SJSA1 (cell line): ENCODE measurements around the gene CAD. TPM values are rescaled to one million over a fixed set of nuclear protein-coding genes. Genes with fewer than 3 reads are reported as not detected.

Experiments used
- DNase-seq, 2 experiments: peaks; one replicate each; pipeline ENCODE4 v3.0.0-alpha.2; 2015 to 2020; ENCODE audit warnings: low spot score in 2 of 2, low read depth in 1 of 2
- H3K27ac ChIP-seq: fragments of 250-450 bp; sonication (Bioruptor Pico); 2 replicates; pipeline ENCODE4 v1.5.1; 2020; ENCODE audit warnings: mild to moderate bottlenecking, moderate library complexity
- H3K27me3 ChIP-seq: fragments of 250-450 bp; sonication (Bioruptor Pico); replicated peaks from 2 replicates; pipeline ENCODE4 v1.5.1; 2020; ENCODE audit warnings: mild to moderate bottlenecking, moderate library complexity
- H3K36me3 ChIP-seq: fragments of 250-450 bp; sonication (Bioruptor Pico); 2 replicates; pipeline ENCODE4 v1.5.1; 2020; ENCODE audit warnings: mild to moderate bottlenecking
- H3K4me1 ChIP-seq: fragments of 250-450 bp; sonication (Bioruptor Pico); replicated peaks from 2 replicates; pipeline ENCODE4 v1.6.1; 2021; ENCODE audit warnings: mild to moderate bottlenecking
- H3K4me3 ChIP-seq: fragments of 250-450 bp; sonication (Bioruptor Pico); 2 replicates; pipeline ENCODE4 v1.5.1; 2020; ENCODE audit warnings: mild to moderate bottlenecking
- H3K9me3 ChIP-seq: fragments of 250-450 bp; sonication (Bioruptor Pico); replicated peaks from 2 replicates; pipeline ENCODE4 v1.5.1; 2020; ENCODE audit warnings: mild to moderate bottlenecking
- total RNA-seq: library from RNA; depleted of rRNA; stranded (reverse); fragments of >200 nt; shearing (Covaris generic); gene quantifications from 2 replicates; pipeline ENCODE4 v1.2.3, GENCODE V29; 2014

CAD gene
- total RNA-seq, 1 experiment from 2014 or later: 17.6 TPM

GRCh38 chr2:27245116-27245515, 27.9 kb downstream of the CAD start:
- no peak for DNase-seq
- H3K27ac ChIP-seq: no peak overlapping the region; the same call in 1 of the 2 replicates
- no peaks in the 10 kb centered on the region for H3K27me3 ChIP-seq
- peaks cover 45% of the 10 kb centered on the region for H3K36me3 ChIP-seq
- H3K4me1 ChIP-seq: no peaks in the 10 kb centered on the region
- no peaks in the 10 kb centered on the region for H3K9me3 ChIP-seq
- no peak overlapping the region for H3K4me3 ChIP-seq

- Histone ChIP-seq H3K9me3 (no peaks in the 10 kb centered on the region), H3K4me3 (no peak overlapping the region), H3K4me1 (no peaks in the 10 kb centered on the region), H3K27ac (no peak overlapping the region; the same call in 1 of the 2 replicates), H3K27me3 (no peaks in the 10 kb centered on the region), H3K36me3 (peaks cover 40% of the 10 kb centered on the region)
- DNase-seq: no peak
These were observed 28.5 kb downstream of the CAD start for GRCh38 chr2:27245626-27246025.

GRCh38 chr2:27247893-27248292, 30.7 kb downstream of the CAD start:
- Histone ChIP-seq H3K36me3 (peaks cover 18% of the 10 kb centered on the region), H3K9me3 (no peaks in the 10 kb centered on the region), H3K27me3 (no peaks in the 10 kb centered on the region), H3K4me1 (no peaks in the 10 kb centered on the region), H3K27ac (no peak overlapping the region), H3K4me3 (no peak overlapping the region)
- no peak for DNase-seq

- Histone ChIP-seq H3K36me3 (peaks cover 3% of the 10 kb centered on the region), H3K4me3 (no peak overlapping the region), H3K4me1 (no peaks in the 10 kb centered on the region), H3K27ac (no peak overlapping the region), H3K27me3 (no peaks in the 10 kb centered on the region), H3K9me3 (no peaks in the 10 kb centered on the region)
- no peak for DNase-seq
These were observed 32.2 kb downstream of the CAD start for GRCh38 chr2:27249159-27249890.

GRCh38 chr2:27249891-27250651, 32.9 kb downstream of the CAD start:
- no peak overlapping the region for H3K4me3 ChIP-seq
- no peaks in the 10 kb centered on the region for H3K27me3 ChIP-seq
- no peaks in the 10 kb centered on the region for H3K9me3 ChIP-seq
- H3K4me1 ChIP-seq: no peaks in the 10 kb centered on the region
- no peak overlapping the region for H3K27ac ChIP-seq
- no peak for DNase-seq
- no peaks in the 10 kb centered on the region for H3K36me3 ChIP-seq

- no peak overlapping the region for H3K4me3 ChIP-seq
- no peaks in the 10 kb centered on the region for H3K36me3 ChIP-seq
These were observed 33.6 kb downstream of the CAD start for GRCh38 chr2:27250652-27251379.

GRCh38 chr2:27251766-27252165, 34.6 kb downstream of the CAD start:
- Histone ChIP-seq H3K36me3 (no peaks in the 10 kb centered on the region), H3K4me1 (no peaks in the 10 kb centered on the region), H3K9me3 (no peaks in the 10 kb centered on the region), H3K4me3 (no peak overlapping the region), H3K27ac (no peak overlapping the region), H3K27me3 (peaks cover 5% of the 10 kb centered on the region; the same call in 1 of the 2 replicates)
- no peak for DNase-seq

More at GRCh38 chr2:27250652-27251379, 33.6 kb downstream of the CAD start:
- Histone ChIP-seq H3K27ac (no peak overlapping the region), H3K9me3 (no peaks in the 10 kb centered on the region), H3K27me3 (peaks cover 3% of the 10 kb centered on the region; the same call in 1 of the 2 replicates), H3K4me1 (no peaks in the 10 kb centered on the region)
- DNase-seq: no peak

- H3K4me3 ChIP-seq: no peak overlapping the region
- no peak for DNase-seq
- H3K36me3 ChIP-seq: no peaks in the 10 kb centered on the region
- H3K27ac ChIP-seq: no peak overlapping the region
- H3K27me3 ChIP-seq: peaks cover 18% of the 10 kb centered on the region
- no peaks in the 10 kb centered on the region for H3K9me3 ChIP-seq
- no peaks in the 10 kb centered on the region for H3K4me1 ChIP-seq
These were observed 38.0 kb downstream of the CAD start for GRCh38 chr2:27255187-27255586.

- Histone ChIP-seq H3K4me1 (no peaks in the 10 kb centered on the region), H3K27ac (no peak overlapping the region), H3K36me3 (no peaks in the 10 kb centered on the region), H3K4me3 (no peak overlapping the region), H3K9me3 (no peaks in the 10 kb centered on the region), H3K27me3 (peaks cover 22% of the 10 kb centered on the region)
- DNase-seq: no peak
These were observed 38.5 kb downstream of the CAD start for GRCh38 chr2:27255660-27256059.

- no peak overlapping the region for H3K27ac ChIP-seq
- peaks cover under 1% of the 10 kb centered on the region for H3K4me1 ChIP-seq
- H3K9me3 ChIP-seq: no peaks in the 10 kb centered on the region
- DNase-seq: no peak
- H3K27me3 ChIP-seq: peaks cover 35% of the 10 kb centered on the region
- H3K4me3 ChIP-seq: no peak overlapping the region
- H3K36me3 ChIP-seq: no peaks in the 10 kb centered on the region
These were observed 39.8 kb downstream of the CAD start for GRCh38 chr2:27256855-27257454.

- H3K27me3 ChIP-seq: peaks cover 46% of the 10 kb centered on the region
These were observed 40.9 kb downstream of the CAD start for GRCh38 chr2:27258051-27258450.

GRCh38 chr2:27261241-27261925, 44.2 kb downstream of the CAD start:
- no peak overlapping the region for H3K27ac ChIP-seq
- DNase-seq: no peak
- no peaks in the 10 kb centered on the region for H3K9me3 ChIP-seq
- peaks cover 71% of the 10 kb centered on the region for H3K27me3 ChIP-seq
- peaks cover 30% of the 10 kb centered on the region for H3K4me1 ChIP-seq
- no peaks in the 10 kb centered on the region for H3K36me3 ChIP-seq
- no peak overlapping the region for H3K4me3 ChIP-seq

More at GRCh38 chr2:27258051-27258450, 40.9 kb downstream of the CAD start:
- no peak overlapping the region for H3K27ac ChIP-seq
- H3K36me3 ChIP-seq: no peaks in the 10 kb centered on the region
- H3K9me3 ChIP-seq: no peaks in the 10 kb centered on the region
- DNase-seq: no peak
- H3K4me1 ChIP-seq: peaks cover 11% of the 10 kb centered on the region
- no peak overlapping the region for H3K4me3 ChIP-seq

- H3K4me1 ChIP-seq: peaks cover 30% of the 10 kb centered on the region
- H3K27me3 ChIP-seq: peaks cover 72% of the 10 kb centered on the region
- H3K36me3 ChIP-seq: no peaks in the 10 kb centered on the region
- no peak for DNase-seq
- H3K4me3 ChIP-seq: no peak overlapping the region
- no peaks in the 10 kb centered on the region for H3K9me3 ChIP-seq
- H3K27ac ChIP-seq: no peak overlapping the region
These were observed 44.7 kb downstream of the CAD start for GRCh38 chr2:27261926-27262298.
